ENCODE data around the gene BLACAT1. TPM values are rescaled to one million over a fixed set of nuclear protein-coding genes. Genes with fewer than 3 reads are reported as not detected.
"Not testable (repeated sequence)": the region's sequence is repeated elsewhere in the genome, so short reads cannot be mapped to it uniquely, and the experiment has no call there.

BLACAT1 gene
- total RNA-seq, 1 donor from 2014 or later = not detected

GRCh38 chr1:205493241-205494085 lies 37.6 kb upstream of the BLACAT1 start:
- DNase-seq (ENCODE audit: low spot score) = no peak
- Mint-ChIP-seq H3K4me3 (ENCODE audit: low read depth) (no peak overlapping the region), H3K36me3 (ENCODE audit: low read depth) (no peaks in the 10 kb centered on the region), H3K27me3 (ENCODE audit: low read depth) (peaks cover 33% of the 10 kb centered on the region), H3K4me1 (ENCODE audit: low read depth) (peaks cover 6% of the 10 kb centered on the region), H3K9me3 (no peaks in the 10 kb centered on the region), H3K27ac (no peak overlapping the region)
- intact Hi-C loops (cut with micrococcal nuclease) = no loop called here

- H3K36me3 Mint-ChIP-seq (ENCODE audit: low read depth) = no peaks in the 10 kb centered on the region
- H3K27ac Mint-ChIP-seq = no peak overlapping the region
- H3K9me3 Mint-ChIP-seq = no peaks in the 10 kb centered on the region
- H3K27me3 Mint-ChIP-seq (ENCODE audit: low read depth) = peaks cover 37% of the 10 kb centered on the region
- no peak overlapping the region for H3K4me3 Mint-ChIP-seq (ENCODE audit: low read depth)
- H3K4me1 Mint-ChIP-seq (ENCODE audit: low read depth) = peaks cover 6% of the 10 kb centered on the region
- no peak for DNase-seq (ENCODE audit: low spot score)
- intact Hi-C loops (cut with micrococcal nuclease) = no loop called here
Observed at GRCh38 chr1:205492774-205493173, 36.9 kb upstream of the BLACAT1 start.

GRCh38 chr1:205492201-205492667 lies 36.4 kb upstream of the BLACAT1 start:
- intact Hi-C loops (cut with micrococcal nuclease) = no loop called here
- peaks cover 6% of the 10 kb centered on the region for H3K4me1 Mint-ChIP-seq (ENCODE audit: low read depth)
- H3K27me3 Mint-ChIP-seq (ENCODE audit: low read depth) = peaks cover 37% of the 10 kb centered on the region
- no peak overlapping the region for H3K27ac Mint-ChIP-seq
- H3K4me3 Mint-ChIP-seq (ENCODE audit: low read depth) = no peak overlapping the region
- DNase-seq (ENCODE audit: low spot score) = no peak
- H3K9me3 Mint-ChIP-seq = no peaks in the 10 kb centered on the region
- H3K36me3 Mint-ChIP-seq (ENCODE audit: low read depth) = no peaks in the 10 kb centered on the region

- H3K27ac Mint-ChIP-seq = no peak overlapping the region
- H3K27me3 Mint-ChIP-seq (ENCODE audit: low read depth) = peaks cover 37% of the 10 kb centered on the region
- intact Hi-C loops (cut with micrococcal nuclease) = no loop called here
- peaks cover 6% of the 10 kb centered on the region for H3K4me1 Mint-ChIP-seq (ENCODE audit: low read depth)
- no peak overlapping the region for H3K4me3 Mint-ChIP-seq (ENCODE audit: low read depth)
- H3K36me3 Mint-ChIP-seq (ENCODE audit: low read depth) = no peaks in the 10 kb centered on the region
- no peaks in the 10 kb centered on the region for H3K9me3 Mint-ChIP-seq
- no peak for DNase-seq (ENCODE audit: low spot score)
Observed at GRCh38 chr1:205491794-205492193, 35.9 kb upstream of the BLACAT1 start.

- Mint-ChIP-seq H3K27ac (no peak overlapping the region), H3K9me3 (no peaks in the 10 kb centered on the region), H3K4me3 (ENCODE audit: low read depth) (no peak overlapping the region), H3K4me1 (ENCODE audit: low read depth) (peaks cover 6% of the 10 kb centered on the region), H3K27me3 (ENCODE audit: low read depth) (peaks cover 40% of the 10 kb centered on the region), H3K36me3 (ENCODE audit: low read depth) (no peaks in the 10 kb centered on the region)
- intact Hi-C loops (cut with micrococcal nuclease) = loop anchor here (1.0 kb wide), 1 partner anchor 36 kb away; no protein-coding TSS in a partner anchor
- no peak for DNase-seq (ENCODE audit: low spot score)
Observed at GRCh38 chr1:205488074-205488723, 32.4 kb upstream of the BLACAT1 start.

- intact Hi-C loops (cut with micrococcal nuclease) = no loop called here
- DNase-seq (ENCODE audit: low spot score) = no peak
- no peak overlapping the region for H3K4me3 Mint-ChIP-seq (ENCODE audit: low read depth)
- no peak overlapping the region for H3K27ac Mint-ChIP-seq
- H3K9me3 Mint-ChIP-seq = no peaks in the 10 kb centered on the region
- H3K4me1 Mint-ChIP-seq (ENCODE audit: low read depth) = peaks cover 7% of the 10 kb centered on the region
- H3K36me3 Mint-ChIP-seq (ENCODE audit: low read depth) = no peaks in the 10 kb centered on the region
- H3K27me3 Mint-ChIP-seq (ENCODE audit: low read depth) = peaks cover 47% of the 10 kb centered on the region
Observed at GRCh38 chr1:205486258-205486657, 30.4 kb upstream of the BLACAT1 start.

- H3K36me3 Mint-ChIP-seq (ENCODE audit: low read depth) = no peaks in the 10 kb centered on the region
- intact Hi-C loops (cut with micrococcal nuclease) = loop anchor here (1.0 kb wide), 1 partner anchor 131 kb away; no protein-coding TSS in a partner anchor
- DNase-seq (ENCODE audit: low spot score) = peak; percentile 53
- peaks cover 52% of the 10 kb centered on the region for H3K27me3 Mint-ChIP-seq (ENCODE audit: low read depth)
- no peak overlapping the region for H3K4me3 Mint-ChIP-seq (ENCODE audit: low read depth)
- H3K27ac Mint-ChIP-seq = no peak overlapping the region
- H3K9me3 Mint-ChIP-seq = no peaks in the 10 kb centered on the region
- peaks cover 13% of the 10 kb centered on the region for H3K4me1 Mint-ChIP-seq (ENCODE audit: low read depth)
Observed at GRCh38 chr1:205484985-205485967, 29.4 kb upstream of the BLACAT1 start.

GRCh38 chr1:205483372-205483771 lies 27.5 kb upstream of the BLACAT1 start:
- Mint-ChIP-seq H3K27ac (no peak overlapping the region), H3K4me1 (ENCODE audit: low read depth) (peaks cover 7% of the 10 kb centered on the region), H3K9me3 (no peaks in the 10 kb centered on the region), H3K27me3 (ENCODE audit: low read depth) (peaks cover 47% of the 10 kb centered on the region), H3K4me3 (ENCODE audit: low read depth) (no peak overlapping the region), H3K36me3 (ENCODE audit: low read depth) (no peaks in the 10 kb centered on the region)
- DNase-seq (ENCODE audit: low spot score) = no peak
- intact Hi-C loops (cut with micrococcal nuclease) = no loop called here

GRCh38 chr1:205482587-205482986 lies 26.7 kb upstream of the BLACAT1 start:
- DNase-seq (ENCODE audit: low spot score); H3K36me3 Mint-ChIP-seq (ENCODE audit: low read depth); H3K27ac Mint-ChIP-seq; H3K4me3 Mint-ChIP-seq (ENCODE audit: low read depth); H3K9me3 Mint-ChIP-seq; intact Hi-C loops (cut with micrococcal nuclease); H3K4me1 Mint-ChIP-seq (ENCODE audit: low read depth): not testable (repeated sequence)
- H3K27me3 Mint-ChIP-seq (ENCODE audit: low read depth) = peaks cover 43% of the 10 kb centered on the region

- DNase-seq (ENCODE audit: low spot score) = no peak
- intact Hi-C loops (cut with micrococcal nuclease) = no loop called here
- H3K36me3 Mint-ChIP-seq (ENCODE audit: low read depth) = no peaks in the 10 kb centered on the region
- H3K4me1 Mint-ChIP-seq (ENCODE audit: low read depth) = peaks cover 7% of the 10 kb centered on the region
- H3K27me3 Mint-ChIP-seq (ENCODE audit: low read depth) = peaks cover 42% of the 10 kb centered on the region
- no peaks in the 10 kb centered on the region for H3K9me3 Mint-ChIP-seq
- no peak overlapping the region for H3K27ac Mint-ChIP-seq
- no peak overlapping the region for H3K4me3 Mint-ChIP-seq (ENCODE audit: low read depth)
Observed at GRCh38 chr1:205481629-205482151, 25.8 kb upstream of the BLACAT1 start.

- no peaks in the 10 kb centered on the region for H3K9me3 Mint-ChIP-seq
- no peak for DNase-seq (ENCODE audit: low spot score)
- H3K36me3 Mint-ChIP-seq (ENCODE audit: low read depth) = no peaks in the 10 kb centered on the region
- H3K27ac Mint-ChIP-seq = no peak overlapping the region
- no peak overlapping the region for H3K4me3 Mint-ChIP-seq (ENCODE audit: low read depth)
- peaks cover 41% of the 10 kb centered on the region for H3K27me3 Mint-ChIP-seq (ENCODE audit: low read depth)
- intact Hi-C loops (cut with micrococcal nuclease) = no loop called here
- H3K4me1 Mint-ChIP-seq (ENCODE audit: low read depth) = peaks cover 7% of the 10 kb centered on the region
Observed at GRCh38 chr1:205481218-205481617, 25.4 kb upstream of the BLACAT1 start.

GRCh38 chr1:205480349-205480985 lies 24.6 kb upstream of the BLACAT1 start:
- H3K4me3 Mint-ChIP-seq (ENCODE audit: low read depth) = no peak overlapping the region
- no peaks in the 10 kb centered on the region for H3K36me3 Mint-ChIP-seq (ENCODE audit: low read depth)
- peaks cover 7% of the 10 kb centered on the region for H3K9me3 Mint-ChIP-seq
- intact Hi-C loops (cut with micrococcal nuclease) = no loop called here
- H3K4me1 Mint-ChIP-seq (ENCODE audit: low read depth) = peaks cover 7% of the 10 kb centered on the region
- DNase-seq (ENCODE audit: low spot score) = no peak
- H3K27me3 Mint-ChIP-seq (ENCODE audit: low read depth) = peaks cover 39% of the 10 kb centered on the region
- no peak overlapping the region for H3K27ac Mint-ChIP-seq
